ENCODE results near the gene LCP1. TPM values are rescaled to one million over a fixed set of nuclear protein-coding genes. Genes with fewer than 3 reads are reported as not detected.

Gene LCP1
- total RNA-seq, 1 experiment from 2014 or later = 32.1 TPM

- Histone ChIP-seq H3K36me3 (ENCODE audit: control insufficient read depth, insufficient read depth, low read length) (no peaks in the 10 kb centered on the region), H3K9me3 (no peaks in the 10 kb centered on the region), H3K4me1 (no peaks in the 10 kb centered on the region), H3K4me3 (ENCODE audit: low read depth, low read length) (no peak overlapping the region), H3K27me3 (replicated peaks; ENCODE audit: control insufficient read depth, insufficient read depth, low read length) (no peaks in the 10 kb centered on the region)
- intact Hi-C loops (cut with micrococcal nuclease; ENCODE audit: unreplicated experiment) = no loop called here
- Mint-ChIP-seq H3K9me3 (ENCODE audit: unreplicated experiment) (no peaks in the 10 kb centered on the region), H3K4me3 (ENCODE audit: unreplicated experiment) (no peak overlapping the region), H3K27me3 (ENCODE audit: insufficient read depth, unreplicated experiment) (peaks cover 3% of the 10 kb centered on the region), H3K36me3 (ENCODE audit: insufficient read depth, unreplicated experiment) (no peaks in the 10 kb centered on the region), H3K4me1 (ENCODE audit: low read depth, unreplicated experiment) (no peaks in the 10 kb centered on the region), H3K27ac (ENCODE audit: unreplicated experiment) (no peak overlapping the region)
- ChIA-PET POLR2A (no interaction called here), CTCF (no interaction called here)
- TF ChIP-seq, protein P1, sequence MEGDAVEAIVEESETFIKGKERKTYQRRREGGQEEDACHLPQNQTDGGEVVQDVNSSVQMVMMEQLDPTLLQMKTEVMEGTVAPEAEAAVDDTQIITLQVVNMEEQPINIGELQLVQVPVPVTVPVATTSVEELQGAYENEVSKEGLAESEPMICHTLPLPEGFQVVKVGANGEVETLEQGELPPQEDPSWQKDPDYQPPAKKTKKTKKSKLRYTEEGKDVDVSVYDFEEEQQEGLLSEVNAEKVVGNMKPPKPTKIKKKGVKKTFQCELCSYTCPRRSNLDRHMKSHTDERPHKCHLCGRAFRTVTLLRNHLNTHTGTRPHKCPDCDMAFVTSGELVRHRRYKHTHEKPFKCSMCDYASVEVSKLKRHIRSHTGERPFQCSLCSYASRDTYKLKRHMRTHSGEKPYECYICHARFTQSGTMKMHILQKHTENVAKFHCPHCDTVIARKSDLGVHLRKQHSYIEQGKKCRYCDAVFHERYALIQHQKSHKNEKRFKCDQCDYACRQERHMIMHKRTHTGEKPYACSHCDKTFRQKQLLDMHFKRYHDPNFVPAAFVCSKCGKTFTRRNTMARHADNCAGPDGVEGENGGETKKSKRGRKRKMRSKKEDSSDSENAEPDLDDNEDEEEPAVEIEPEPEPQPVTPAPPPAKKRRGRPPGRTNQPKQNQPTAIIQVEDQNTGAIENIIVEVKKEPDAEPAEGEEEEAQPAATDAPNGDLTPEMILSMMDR (IDR thresholded peaks at IDR 0.05; ENCODE audit: insufficient read depth in 1 of 2, low read depth in 1 of 2, low read length in 1 of 2, severe bottlenecking in 1 of 2, unreplicated experiment in 1 of 2) = no peak
- no TSS peak for BruUV-seq (replicated peaks)
- no peak for DNase-seq
These were observed 61.9 kb downstream of the LCP1 start for GRCh38 chr13:46119883-46120614.

GRCh38 chr13:46116653-46117502 lies 65.1 kb downstream of the LCP1 start:
- Histone ChIP-seq H3K27me3 (replicated peaks; ENCODE audit: control insufficient read depth, insufficient read depth, low read length) (no peaks in the 10 kb centered on the region), H3K4me3 (ENCODE audit: low read depth, low read length) (no peak overlapping the region), H3K4me1 (no peaks in the 10 kb centered on the region), H3K36me3 (ENCODE audit: control insufficient read depth, insufficient read depth, low read length) (no peaks in the 10 kb centered on the region), H3K9me3 (no peaks in the 10 kb centered on the region)
- BruUV-seq (replicated peaks) = no TSS peak
- no peaks in the 10 kb centered on the region for H3K4me1 Mint-ChIP-seq (ENCODE audit: low read depth, unreplicated experiment)
- ChIA-PET POLR2A (no interaction called here), CTCF (no interaction called here)
- H3K36me3 Mint-ChIP-seq (ENCODE audit: insufficient read depth, unreplicated experiment) = no peaks in the 10 kb centered on the region
- no peak overlapping the region for H3K4me3 Mint-ChIP-seq (ENCODE audit: unreplicated experiment)
- no peaks in the 10 kb centered on the region for H3K9me3 Mint-ChIP-seq (ENCODE audit: unreplicated experiment)
- H3K27ac Mint-ChIP-seq (ENCODE audit: unreplicated experiment) = no peak overlapping the region
- DNase-seq = no peak
- TF ChIP-seq, protein P1 (IDR thresholded peaks at IDR 0.05; ENCODE audit: insufficient read depth in 1 of 2, low read depth in 1 of 2, low read length in 1 of 2, severe bottlenecking in 1 of 2, unreplicated experiment in 1 of 2) = no peak
- intact Hi-C loops (cut with micrococcal nuclease; ENCODE audit: unreplicated experiment) = no loop called here
- peaks cover 13% of the 10 kb centered on the region for H3K27me3 Mint-ChIP-seq (ENCODE audit: insufficient read depth, unreplicated experiment)

- Mint-ChIP-seq H3K27ac (ENCODE audit: unreplicated experiment) (no peak overlapping the region), H3K4me1 (ENCODE audit: low read depth, unreplicated experiment) (no peaks in the 10 kb centered on the region), H3K4me3 (ENCODE audit: unreplicated experiment) (no peak overlapping the region), H3K27me3 (ENCODE audit: insufficient read depth, unreplicated experiment) (peaks cover 17% of the 10 kb centered on the region), H3K36me3 (ENCODE audit: insufficient read depth, unreplicated experiment) (no peaks in the 10 kb centered on the region), H3K9me3 (ENCODE audit: unreplicated experiment) (no peaks in the 10 kb centered on the region)
- ChIA-PET POLR2A (no interaction called here), CTCF (interaction anchor here (1.5 kb wide), 1 partner anchor 12 kb away, joined by 6 read pairs; no protein-coding TSS in a partner anchor)
- Histone ChIP-seq H3K36me3 (ENCODE audit: control insufficient read depth, insufficient read depth, low read length) (no peaks in the 10 kb centered on the region), H3K27me3 (replicated peaks; ENCODE audit: control insufficient read depth, insufficient read depth, low read length) (no peaks in the 10 kb centered on the region), H3K4me3 (ENCODE audit: low read depth, low read length) (no peak overlapping the region), H3K4me1 (no peaks in the 10 kb centered on the region), H3K9me3 (no peaks in the 10 kb centered on the region)
- no peak for DNase-seq
- TF ChIP-seq, protein P1 (IDR thresholded peaks at IDR 0.05; ENCODE audit: insufficient read depth in 1 of 2, low read depth in 1 of 2, low read length in 1 of 2, severe bottlenecking in 1 of 2, unreplicated experiment in 1 of 2) = no peak
- no TSS peak for BruUV-seq (replicated peaks)
- intact Hi-C loops (cut with micrococcal nuclease; ENCODE audit: unreplicated experiment) = no loop called here
These were observed 67.4 kb downstream of the LCP1 start for GRCh38 chr13:46114613-46115012.
